Muscle of arm (tissue), 12 donors: ENCODE results near the gene CHKB. TPM values are rescaled to one million over a fixed set of nuclear protein-coding genes. Genes with fewer than 3 reads are reported as not detected.

Experiments
- DNase-seq: peaks from one replicate; pipeline ENCODE4 v3.0.0-alpha.2; 2013
- polyA plus RNA-seq, 12 donors: library from polyadenylated mRNA; unstranded; fragments of 120-200 nt; gene quantifications; one replicate each; pipeline ENCODE4 v1.2.1, GENCODE V29; 2013; ENCODE audit not compliant: insufficient read length in 12 of 12

CHKB gene
- polyA plus RNA-seq, 12 donors, result 36.0 to 74.3 (median 47.3) TPM; not detected in 1

GRCh38 chr22:50600967-50601668 is 18.5 kb upstream of the CHKB start:
- no peak for DNase-seq

- no peak for DNase-seq
Observed at GRCh38 chr22:50600538-50600937, 17.9 kb upstream of the CHKB start, which contains the start of gene MAPK8IP2. Gene MAPK8IP2, plus strand, starts transcription at chr22:50600793. Its CDS starts 26 bp downstream, at chr22:50600819.

GRCh38 chr22:50599816-50600455 is 17.3 kb upstream of the CHKB start:
- DNase-seq, result peak; percentile 61

DNA sequence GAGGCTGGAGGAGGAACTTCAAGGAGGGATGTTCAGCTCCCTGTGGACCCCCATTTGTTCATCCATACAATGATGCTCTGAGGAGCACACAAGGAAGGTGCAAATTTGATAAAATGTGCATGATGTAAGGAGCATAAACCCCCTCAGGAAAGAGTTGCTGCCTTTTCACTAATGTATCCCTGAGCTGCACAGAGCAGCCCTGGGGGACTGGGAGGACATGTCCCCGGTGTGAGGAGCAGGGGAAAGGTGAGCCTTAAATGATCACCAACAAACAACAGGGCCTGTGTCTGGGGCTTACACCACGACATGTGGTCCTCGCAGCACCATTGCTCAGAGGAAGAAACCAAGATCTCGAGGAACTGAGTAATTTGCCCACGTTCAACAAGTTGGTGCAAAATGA is 14.4 kb upstream of the CHKB start:
- no peak for DNase-seq

- DNase-seq, result no peak
Observed at GRCh38 chr22:50595189-50595588, 12.5 kb upstream of the CHKB start.

DNA sequence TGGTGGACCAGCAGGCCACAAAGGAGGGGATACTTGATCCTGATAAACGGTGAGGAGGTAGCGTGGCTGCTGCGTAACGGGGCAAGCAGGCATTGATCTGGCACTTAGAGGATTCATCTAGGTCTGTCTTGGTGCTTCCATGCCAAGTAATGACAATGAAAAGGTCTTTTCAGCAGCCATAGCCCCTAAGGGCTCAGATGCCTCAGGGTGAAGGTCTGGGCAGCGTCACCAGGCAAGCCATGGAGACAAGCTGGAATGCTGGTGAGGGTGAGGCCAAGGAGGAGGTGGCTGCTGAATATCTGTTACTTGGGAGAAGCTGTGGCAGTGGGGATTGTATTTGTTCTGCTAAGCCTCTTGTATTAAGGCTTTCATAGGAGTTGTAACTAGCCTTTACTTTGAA is 4.8 kb upstream of the CHKB start:
- DNase-seq, result no peak

- no peak for DNase-seq
Observed at GRCh38 chr22:50586416-50586815, 3.8 kb upstream of the CHKB start.

DNA sequence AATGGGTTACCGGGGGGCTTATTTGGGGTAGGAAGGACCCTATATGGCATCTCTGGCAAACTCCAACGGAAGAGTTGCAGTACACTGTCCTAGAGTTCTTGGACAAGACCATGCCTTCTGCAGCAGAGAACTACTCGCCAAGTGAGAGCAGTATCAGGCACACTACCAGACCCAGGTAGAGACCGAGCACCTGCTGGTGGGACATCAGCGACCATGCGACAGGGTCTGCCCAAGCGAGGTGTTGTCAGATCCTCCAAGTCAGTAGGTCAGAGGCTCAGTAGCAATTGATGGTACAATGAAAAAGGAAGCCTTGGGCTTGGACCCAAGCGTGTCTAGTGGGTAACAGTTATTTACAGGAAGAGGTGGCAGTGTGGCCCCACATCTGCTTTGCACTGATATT is 3.1 kb upstream of the CHKB start:
- no peak for DNase-seq

DNA sequence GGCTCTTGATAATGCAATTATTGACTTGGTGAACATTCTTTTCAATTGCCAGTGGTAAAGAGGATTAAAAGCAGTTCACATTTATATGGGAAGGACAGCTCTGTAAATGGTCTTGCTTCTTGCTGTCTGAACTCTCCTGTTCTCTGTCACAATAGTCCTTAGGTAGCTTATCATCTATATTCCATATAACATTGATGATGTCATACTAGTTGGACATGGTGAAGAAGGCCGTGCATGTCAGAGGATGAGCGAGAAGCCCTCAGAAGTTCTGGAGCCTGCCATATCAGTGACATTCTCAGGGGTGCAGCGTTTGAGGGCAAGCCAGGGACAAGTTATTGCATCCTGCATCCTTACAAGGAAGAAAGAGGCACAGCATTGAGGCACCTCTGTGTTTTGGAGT is 2.6 kb upstream of the CHKB start:
- DNase-seq, result no peak

GRCh38 chr22:50584106-50585096 is 1.8 kb upstream of the CHKB start:
- no peak for DNase-seq

GRCh38 chr22:50583294-50583861 is 729 bp upstream of the CHKB start:
- no peak for DNase-seq

- peak; percentile 15 for DNase-seq
Observed at GRCh38 chr22:50581950-50582492, 628 bp downstream of the CHKB start.

- no peak for DNase-seq
Observed at GRCh38 chr22:50581031-50581949, 1.4 kb downstream of the CHKB start.

DNA sequence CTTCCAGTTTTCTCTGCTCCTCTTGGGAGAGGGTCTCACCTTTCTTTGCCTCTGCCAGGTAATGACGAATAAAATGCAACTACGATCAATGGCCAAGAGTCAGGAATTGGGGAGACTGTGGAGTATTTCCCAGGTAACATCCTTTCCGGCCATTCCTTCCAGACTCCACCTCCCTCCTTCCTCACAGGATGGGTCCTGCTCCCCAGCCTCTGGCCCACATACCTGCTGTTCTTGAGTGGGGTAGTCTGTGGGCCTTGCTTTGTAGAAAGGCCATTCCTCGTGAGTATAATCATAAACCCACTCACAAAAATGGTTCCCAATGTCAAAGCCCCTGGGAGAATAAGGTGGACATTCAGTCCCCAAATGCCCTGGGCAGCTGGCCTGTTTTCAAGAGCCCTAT is 2.9 kb downstream of the CHKB start:
- DNase-seq, result no peak

- no peak for DNase-seq
Observed at GRCh38 chr22:50578776-50579310, 3.8 kb downstream of the CHKB start.

GRCh38 chr22:50577987-50578775 is 4.5 kb downstream of the CHKB start, which contains the start of gene CPT1B:
Gene CPT1B, minus strand, starts transcription at chr22:50578427. Its CDS starts 512 bp downstream, at chr22:50577915.
- no peak for DNase-seq

GRCh38 chr22:50577697-50577986 is 5.0 kb downstream of the CHKB start:
- no peak for DNase-seq

DNA sequence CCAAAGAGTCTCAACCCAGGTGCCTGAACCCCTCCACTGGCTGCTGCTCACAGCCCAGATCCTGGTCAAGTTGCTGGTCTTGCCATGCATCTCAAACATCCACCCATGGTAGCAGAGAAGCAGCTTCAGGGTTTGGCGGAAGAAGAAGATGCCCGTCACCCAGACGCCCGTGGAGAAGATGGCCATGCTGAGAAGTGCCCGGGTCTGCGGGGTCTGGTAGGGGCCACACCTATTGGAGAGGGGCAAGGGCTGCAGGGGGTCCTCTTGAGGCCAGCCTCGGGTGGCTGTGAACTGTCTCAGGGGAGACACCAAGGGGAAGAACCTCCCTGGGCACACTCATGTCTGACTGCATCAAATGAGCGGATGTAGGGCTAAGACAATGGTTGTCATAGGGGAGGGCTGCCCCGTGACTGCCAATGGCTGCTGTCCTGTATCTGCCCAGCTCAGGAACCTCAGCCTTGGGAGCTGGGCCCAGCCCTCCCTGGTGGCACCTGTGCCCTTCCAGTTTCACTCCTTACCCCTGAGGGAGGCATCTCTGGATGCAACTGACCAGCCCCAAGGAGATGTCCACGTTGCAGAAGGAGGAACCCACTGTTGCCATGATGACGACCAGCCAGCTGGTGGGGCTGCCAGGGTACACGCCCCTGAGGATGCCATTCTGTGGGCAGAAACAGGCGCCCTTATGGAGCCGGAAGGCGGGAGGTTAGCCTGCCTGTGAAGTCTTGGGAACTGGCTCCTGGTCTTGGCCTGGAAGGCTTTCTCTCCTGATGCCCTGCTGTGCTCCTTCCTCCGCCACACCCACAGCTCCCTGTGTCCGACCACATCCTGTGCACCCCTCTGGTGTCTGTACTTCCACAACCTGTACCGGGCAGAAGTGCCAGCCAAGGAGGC is 5.6 kb downstream of the CHKB start:
- DNase-seq, result no peak
